Mesendoderm (in vitro differentiated cells): Measurements from ENCODE around the gene ACOT12.

ENCODE experiments used
- DNase-seq: peaks from one replicate; pipeline ENCODE4 v3.0.0; 2013
- H2AK5ac ChIP-seq: 2 replicates; pipeline ENCODE4 v1.6.1; 2013; ENCODE audit warnings: low read length, inconsistent platforms
- H2BK120ac ChIP-seq: 2 replicates; pipeline ENCODE4 v1.6.1; 2013; ENCODE audit warnings: low read depth, mild to moderate bottlenecking, low read length, moderate library complexity, mixed read lengths
- H2BK15ac ChIP-seq: replicated peaks from 2 replicates; pipeline ENCODE4 v1.6.1; 2013; ENCODE audit warnings: low read depth, mild to moderate bottlenecking, moderate library complexity
- H2BK5ac ChIP-seq: 2 replicates; pipeline ENCODE4 v1.6.1; 2013; ENCODE audit warnings: low read length, inconsistent platforms
- H3K18ac ChIP-seq: 2 replicates; pipeline ENCODE4 v1.6.1; 2013; ENCODE audit warnings: mild to moderate bottlenecking, low read length, mixed read lengths
- H3K23ac ChIP-seq: one replicate; pipeline ENCODE4 v1.6.1; 2013; ENCODE audit warnings: low read length
- H3K27ac ChIP-seq: 2 replicates; pipeline ENCODE4 v1.5.1; 2013; ENCODE audit warnings: low read depth, mild to moderate bottlenecking, inconsistent platforms, low read length, moderate library complexity
- H3K27me3 ChIP-seq: 2 replicates; pipeline ENCODE4 v1.6.1; 2013; ENCODE audit warnings: low read length, control low read depth, mild to moderate bottlenecking, inconsistent platforms; ENCODE audit not compliant: insufficient read depth, poor library complexity
- H3K36me3 ChIP-seq: 2 replicates; pipeline ENCODE4 v1.6.1; 2013; ENCODE audit warnings: low read length, inconsistent platforms; ENCODE audit not compliant: control insufficient read depth, insufficient read depth
- H3K4ac ChIP-seq: one replicate; pipeline ENCODE4 v1.6.1; 2013; ENCODE audit warnings: low read depth, mild to moderate bottlenecking, low read length, moderate library complexity
- H3K4me1 ChIP-seq: 2 replicates; pipeline ENCODE4 v1.6.1; 2013; ENCODE audit warnings: low read depth, low read length, inconsistent platforms; ENCODE audit not compliant: control insufficient read depth
- H3K4me2 ChIP-seq: 2 replicates; pipeline ENCODE4 v1.6.1; 2013; ENCODE audit warnings: low read length
- H3K4me3 ChIP-seq: 2 replicates; pipeline ENCODE4 v1.5.1; 2013; ENCODE audit warnings: mild to moderate bottlenecking, low read length
- H3K56ac ChIP-seq: one replicate; pipeline ENCODE4 v1.6.1; 2013; ENCODE audit warnings: low read length
- H3K79me1 ChIP-seq: 2 replicates; pipeline ENCODE4 v1.6.1; 2013; ENCODE audit warnings: low read length, inconsistent platforms
- H3K79me2 ChIP-seq: 2 replicates; pipeline ENCODE4 v1.6.1; 2013; ENCODE audit warnings: mild to moderate bottlenecking, low read length; ENCODE audit not compliant: control insufficient read depth, insufficient read depth
- H3K9ac ChIP-seq: 2 replicates; pipeline ENCODE4 v1.6.1; 2013; ENCODE audit warnings: low read length, inconsistent platforms
- H4K5ac ChIP-seq: one replicate; pipeline ENCODE4 v1.6.1; 2013; ENCODE audit warnings: low read length
- H4K8ac ChIP-seq: one replicate; pipeline ENCODE4 v1.6.1; 2013; ENCODE audit warnings: low read depth, mild to moderate bottlenecking, control low read depth, low read length, moderate library complexity
- WGBS: extraction: QIAGEN DNeasy Blood & Tissue Kit; methylation state at CpG from one replicate; pipeline ENCODE4 v1.1.7; 2013; ENCODE audit warnings: low lambda C conversion rate, missing lambda C conversion rate; ENCODE audit not compliant: insufficient coverage; ENCODE audit errors: extremely low coverage; 5-methylcytosine and 5-hydroxymethylcytosine counted together

Gene ACOT12

DNA sequence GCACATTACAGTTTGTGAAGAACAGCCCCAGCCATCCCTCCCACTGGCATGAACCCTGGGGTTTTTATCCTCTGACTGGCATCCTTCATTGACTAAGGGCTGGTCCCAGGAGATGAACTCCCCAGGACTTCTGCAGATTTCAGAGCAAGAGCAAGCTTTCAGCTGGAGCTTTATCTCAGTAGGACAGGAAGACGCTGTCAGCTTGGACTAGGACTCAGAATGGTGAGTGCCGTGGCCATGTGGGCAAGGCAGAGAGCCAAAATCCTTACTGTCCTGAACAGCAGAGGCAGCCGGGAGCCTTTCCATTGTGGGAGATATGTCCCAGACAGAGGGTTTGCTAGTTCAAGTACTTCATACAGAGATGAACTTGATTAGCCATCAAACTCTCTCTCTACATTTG lies 3.2 kb upstream of the ACOT12 start:
- Histone ChIP-seq H2BK15ac (no peak overlapping the region), H3K9ac (no peak overlapping the region)

DNA sequence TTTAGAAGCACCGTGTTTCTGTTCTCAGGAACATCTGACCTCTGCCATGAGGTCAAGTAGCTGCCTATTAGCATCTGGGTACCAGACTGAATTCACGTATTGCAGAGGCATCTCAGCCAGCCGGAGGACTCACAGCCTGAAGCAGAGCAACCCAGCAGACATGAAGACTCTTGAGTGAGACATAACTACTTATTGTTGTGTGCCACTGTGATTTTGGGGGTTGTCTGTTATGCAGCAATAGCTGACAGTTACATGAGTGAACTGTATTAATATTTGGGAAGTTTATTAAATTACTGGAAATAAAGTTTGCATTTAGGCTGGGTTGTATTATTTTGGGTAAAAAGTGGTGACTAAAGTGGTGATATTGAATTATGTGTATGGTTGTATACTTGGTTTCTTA lies 1.3 kb upstream of the ACOT12 start:
- Histone ChIP-seq H3K79me1 (no peaks in the 10 kb centered on the region), H3K4me3 (no peak overlapping the region), H3K18ac (no peak overlapping the region), H3K9ac (no peak overlapping the region), H3K4me2 (no peak overlapping the region), H3K56ac (no peak overlapping the region), H2AK5ac (no peak overlapping the region), H3K79me2 (no peaks in the 10 kb centered on the region), H2BK15ac (no peak overlapping the region), H3K4me1 (no peaks in the 10 kb centered on the region), H3K27me3 (no peaks in the 10 kb centered on the region), H2BK5ac (no peak overlapping the region), H3K23ac (no peak overlapping the region), H2BK120ac (no peak overlapping the region), H4K5ac (no peak overlapping the region), H4K8ac (no peak overlapping the region), H3K36me3 (no peaks in the 10 kb centered on the region), H3K4ac (no peak overlapping the region), H3K27ac (no peak overlapping the region)
- no CpG with 5 or more reads among the region's 3 CpGs for WGBS
- no peak for DNase-seq

More for the DNA sequence above, 3.2 kb upstream of the ACOT12 start:
- Histone ChIP-seq H4K5ac (no peak overlapping the region), H3K23ac (no peak overlapping the region), H2BK120ac (no peak overlapping the region), H2AK5ac (no peak overlapping the region), H3K79me1 (no peaks in the 10 kb centered on the region), H3K79me2 (no peaks in the 10 kb centered on the region), H3K4me1 (no peaks in the 10 kb centered on the region), H3K27me3 (no peaks in the 10 kb centered on the region), H4K8ac (no peak overlapping the region), H3K18ac (no peak overlapping the region), H3K27ac (no peak overlapping the region), H3K4ac (no peak overlapping the region), H3K4me2 (no peak overlapping the region), H3K4me3 (no peak overlapping the region), H3K36me3 (no peaks in the 10 kb centered on the region), H3K56ac (no peak overlapping the region), H2BK5ac (no peak overlapping the region)
- no peak for DNase-seq
- WGBS, result no CpG with 5 or more reads among the region's 3 CpGs

DNA sequence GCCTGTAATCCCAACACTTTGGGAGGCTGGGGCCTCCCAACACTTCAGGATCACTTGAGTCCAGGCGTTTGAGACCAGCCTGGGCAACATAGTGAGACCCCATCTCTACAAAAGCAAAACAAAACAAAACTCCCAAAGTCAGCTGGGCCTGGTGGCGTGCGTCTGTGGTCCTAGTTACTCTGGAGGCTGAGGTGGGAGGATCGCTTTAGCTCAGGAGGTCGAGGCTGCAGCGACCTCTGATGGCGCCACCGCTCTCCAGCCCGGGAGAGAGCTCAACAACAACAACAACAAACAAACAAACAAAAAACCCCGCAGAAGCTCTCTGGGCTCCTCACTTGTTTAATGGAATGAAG lies 528 bp downstream of the ACOT12 start:
- no peaks in the 10 kb centered on the region for H3K79me1 ChIP-seq
- whole genome bisulfite sequencing, result no CpG with 5 or more reads among the region's 10 CpGs

DNA sequence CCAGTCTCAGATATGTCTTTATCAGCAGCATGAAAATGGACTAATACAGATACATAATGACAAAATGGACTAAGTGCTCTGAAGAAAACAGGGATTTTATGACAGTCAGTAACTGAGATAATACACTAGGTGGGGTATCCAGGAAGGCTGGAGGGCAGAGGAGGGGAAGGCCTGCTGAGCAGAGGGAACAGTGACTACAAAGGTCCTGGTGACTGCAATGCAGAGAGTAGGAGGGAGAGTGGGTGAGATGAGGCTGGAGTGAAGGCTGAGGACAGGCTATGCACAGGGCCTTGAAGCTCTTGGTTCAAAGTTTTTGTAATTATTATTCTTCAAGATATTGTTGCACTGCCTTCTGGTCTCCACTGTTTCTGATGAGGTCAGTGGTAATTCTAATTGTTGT lies 4.9 kb downstream of the ACOT12 start:
- H3K4me3 ChIP-seq, result no peak overlapping the region
- H3K9ac ChIP-seq, result no peak overlapping the region
- no peak overlapping the region for H3K27ac ChIP-seq
- no peak overlapping the region for H4K8ac ChIP-seq
- H3K36me3 ChIP-seq, result no peaks in the 10 kb centered on the region
- H3K18ac ChIP-seq, result no peak overlapping the region
- no peaks in the 10 kb centered on the region for H3K4me1 ChIP-seq
- H3K79me2 ChIP-seq, result no peaks in the 10 kb centered on the region
- no peak overlapping the region for H3K4ac ChIP-seq
- no peak overlapping the region for H3K56ac ChIP-seq
- no peak overlapping the region for H3K4me2 ChIP-seq
- peak; percentile 5 for DNase-seq
- no peak overlapping the region for H2BK5ac ChIP-seq
- H2BK15ac ChIP-seq, result no peak overlapping the region
- H3K79me1 ChIP-seq, result no peaks in the 10 kb centered on the region
- no peaks in the 10 kb centered on the region for H3K27me3 ChIP-seq
- no peak overlapping the region for H3K23ac ChIP-seq
- H2AK5ac ChIP-seq, result no peak overlapping the region
- no peak overlapping the region for H4K5ac ChIP-seq
- no peak overlapping the region for H2BK120ac ChIP-seq

More for the DNA sequence above, 528 bp downstream of the ACOT12 start:
- Histone ChIP-seq H2BK5ac (no peak overlapping the region), H3K27ac (no peak overlapping the region), H2AK5ac (no peak overlapping the region), H2BK120ac (no peak overlapping the region), H4K5ac (no peak overlapping the region), H3K4me1 (no peaks in the 10 kb centered on the region), H3K79me2 (no peaks in the 10 kb centered on the region), H3K4me3 (peak overlapping the region; percentile 17), H3K23ac (no peak overlapping the region), H3K27me3 (no peaks in the 10 kb centered on the region), H3K4me2 (peak overlapping the region; percentile 57), H3K56ac (peak overlapping the region; percentile 25), H3K36me3 (no peaks in the 10 kb centered on the region), H3K18ac (no peak overlapping the region), H3K9ac (peak overlapping the region; percentile 34), H3K4ac (no peak overlapping the region), H2BK15ac (no peak overlapping the region), H4K8ac (no peak overlapping the region)
- peak; percentile 40 for DNase-seq

DNA sequence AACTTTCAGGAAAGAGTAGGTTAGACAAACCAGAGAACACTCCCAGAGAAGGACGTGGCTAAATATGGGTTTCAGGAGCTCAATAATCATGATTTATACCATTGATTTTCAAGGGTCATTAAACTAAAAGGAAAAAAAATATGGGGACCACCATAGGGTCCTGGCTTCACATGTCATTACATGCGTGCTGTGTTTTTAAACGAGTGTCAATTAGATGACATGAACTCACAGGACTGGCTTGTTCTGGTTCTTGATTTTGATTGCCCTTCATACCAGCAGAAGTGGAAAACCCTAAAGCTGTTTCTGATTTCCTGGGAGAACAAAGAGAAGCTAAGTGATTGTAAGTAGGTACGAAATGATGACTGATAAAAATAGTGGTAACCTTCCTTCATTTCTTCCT lies 5.8 kb downstream of the ACOT12 start:
- Histone ChIP-seq H2BK15ac (no peak overlapping the region), H3K18ac (no peak overlapping the region), H3K4me3 (no peak overlapping the region), H3K4ac (no peak overlapping the region), H3K4me1 (no peaks in the 10 kb centered on the region), H2BK5ac (no peak overlapping the region), H3K27me3 (no peaks in the 10 kb centered on the region), H3K23ac (no peak overlapping the region), H2AK5ac (no peak overlapping the region), H3K79me1 (no peaks in the 10 kb centered on the region), H3K4me2 (no peak overlapping the region), H3K56ac (no peak overlapping the region), H3K36me3 (no peaks in the 10 kb centered on the region), H3K79me2 (no peaks in the 10 kb centered on the region), H3K27ac (no peak overlapping the region), H4K8ac (no peak overlapping the region), H3K9ac (no peak overlapping the region), H2BK120ac (no peak overlapping the region), H4K5ac (no peak overlapping the region)
- WGBS, result no CpG with 5 or more reads among the region's 4 CpGs
- DNase-seq, result no peak

DNA sequence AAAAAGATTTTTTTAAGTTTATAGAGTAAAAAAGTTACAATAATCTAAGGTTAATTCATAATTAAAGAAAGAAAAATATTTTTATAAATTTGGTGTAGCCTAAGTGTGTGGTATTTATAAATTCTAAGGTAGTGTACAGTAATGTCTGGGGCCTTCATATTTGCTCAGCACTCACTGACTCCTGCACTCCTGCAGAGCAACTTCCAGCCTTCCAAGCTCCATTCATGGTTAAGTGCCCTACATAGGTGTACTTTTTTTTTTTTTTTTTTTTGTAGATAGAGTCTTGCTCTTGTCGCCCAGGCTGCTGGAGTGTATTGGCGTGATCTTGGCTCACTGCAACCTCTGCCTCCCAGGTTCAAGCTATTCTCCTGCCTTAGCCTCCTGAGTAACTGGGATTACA lies 10.1 kb downstream of the ACOT12 start:
- Histone ChIP-seq H2BK15ac (no peak overlapping the region), H3K4me1 (no peaks in the 10 kb centered on the region), H3K79me2 (no peaks in the 10 kb centered on the region), H2BK120ac (no peak overlapping the region), H3K9ac (no peak overlapping the region), H3K27me3 (no peaks in the 10 kb centered on the region), H3K56ac (no peak overlapping the region), H3K23ac (no peak overlapping the region), H3K4ac (no peak overlapping the region), H3K4me2 (no peak overlapping the region), H3K27ac (no peak overlapping the region), H2AK5ac (no peak overlapping the region), H4K8ac (no peak overlapping the region), H3K18ac (no peak overlapping the region), H4K5ac (no peak overlapping the region), H3K79me1 (no peaks in the 10 kb centered on the region), H2BK5ac (no peak overlapping the region), H3K36me3 (no peaks in the 10 kb centered on the region), H3K4me3 (no peak overlapping the region)
- no CpG with 5 or more reads among the region's 2 CpGs for WGBS
- DNase-seq, result no peak
